Daoy (cell line): ENCODE results near the gene CEACAM3. TPM values are rescaled to one million over a fixed set of nuclear protein-coding genes. Genes with fewer than 3 reads are reported as not detected.
A peak's percentile ranks its signal among the peaks of the same experiment; 100 is the strongest.

ENCODE experiments used
- DNase-seq: peaks from one replicate; pipeline ENCODE4 v3.0.0-alpha.2; 2015; ENCODE audit warnings: low read depth
- total RNA-seq: library from RNA; depleted of rRNA; stranded (reverse); fragments of >200 nt; shearing (Covaris generic); gene quantifications from 2 replicates; pipeline ENCODE4 v1.2.3, GENCODE V29; 2014; rRNA removed

Gene CEACAM3
- total RNA-seq, 1 experiment from 2014 or later: not detected

GRCh38 chr19:41844601-41845000, 48.2 kb downstream of the CEACAM3 start, which contains the start of gene LYPD4:
LYPD4 (minus strand) TSS chr19:41844683; CDS start chr19:41839285, 5,398 bp downstream.
- DNase-seq: no peak

GRCh38 chr19:41845001-41845050, 48.4 kb downstream of the CEACAM3 start, which contains the start of gene DMRTC2:
DMRTC2 (plus strand) TSS chr19:41845042; CDS start chr19:41847429, 2,387 bp downstream.
- no peak for DNase-seq

GRCh38 chr19:41845051-41845590, 48.7 kb downstream of the CEACAM3 start:
- DNase-seq: no peak

GRCh38 chr19:41847351-41848105, 51.1 kb downstream of the CEACAM3 start:
- no peak for DNase-seq

GRCh38 chr19:41848666-41849065, 52.3 kb downstream of the CEACAM3 start:
- no peak for DNase-seq

GRCh38 chr19:41849067-41849466, 52.7 kb downstream of the CEACAM3 start:
- DNase-seq: no peak

GRCh38 chr19:41850381-41850780, 54.0 kb downstream of the CEACAM3 start:
- DNase-seq: no peak

- no peak for DNase-seq
These were observed 55.1 kb downstream of the CEACAM3 start for GRCh38 chr19:41851456-41851855.

GRCh38 chr19:41853344-41853743, 57.0 kb downstream of the CEACAM3 start:
- DNase-seq: no peak

- DNase-seq: no peak
These were observed 57.4 kb downstream of the CEACAM3 start for GRCh38 chr19:41853768-41854167.

- no peak for DNase-seq
These were observed 62.8 kb downstream of the CEACAM3 start for GRCh38 chr19:41859213-41859617.

GRCh38 chr19:41859618-41860418, 63.4 kb downstream of the CEACAM3 start, which contains the start of gene RPS19:
RPS19 (plus strand) TSS chr19:41860255; CDS start chr19:41860775, 520 bp downstream.
- DNase-seq: peak; percentile 99

- DNase-seq: no peak
These were observed 64.2 kb downstream of the CEACAM3 start for GRCh38 chr19:41860419-41861115.

Other genes with a start within 250 kb of the CEACAM3 start
- 0.12 TPM in 1 of 2 replicates, not detected in the other for gene CEACAM21, start 220.4 kb upstream of the CEACAM3 start, total RNA-seq
- not detected in 2 replicates for gene CEACAM4, start 169.5 kb upstream of the CEACAM3 start, total RNA-seq
- not detected in 2 replicates for gene CEACAM7, start 108.3 kb upstream of the CEACAM3 start, total RNA-seq
- gene CEACAM5, start 88.0 kb upstream of the CEACAM3 start, total RNA-seq: not detected in 2 replicates
- gene CEACAM6, start 41.1 kb upstream of the CEACAM3 start, total RNA-seq: not detected in 2 replicates
- gene LYPD4, start 48.1 kb downstream of the CEACAM3 start, total RNA-seq: not detected in 2 replicates
- not detected in 2 replicates for gene DMRTC2, start 48.5 kb downstream of the CEACAM3 start, total RNA-seq
- 2,465 and 2,894 TPM in 2 replicates for gene RPS19, start 63.7 kb downstream of the CEACAM3 start, total RNA-seq
- gene CD79A, start 80.7 kb downstream of the CEACAM3 start, total RNA-seq: not detected in 2 replicates
- 73.9 and 76.2 TPM in 2 replicates for gene ARHGEF1, start 86.6 kb downstream of the CEACAM3 start, total RNA-seq
- gene ERFL, start 131.9 kb downstream of the CEACAM3 start, total RNA-seq: not detected in 2 replicates
- 108 and 126 TPM in 2 replicates for gene RABAC1, start 162.7 kb downstream of the CEACAM3 start, total RNA-seq
- gene ATP1A3, start 197.6 kb downstream of the CEACAM3 start, total RNA-seq: 0.97 and 1.6 TPM in 2 replicates